ENCODE data around the gene MAPT.

The MAPT gene

DNA sequence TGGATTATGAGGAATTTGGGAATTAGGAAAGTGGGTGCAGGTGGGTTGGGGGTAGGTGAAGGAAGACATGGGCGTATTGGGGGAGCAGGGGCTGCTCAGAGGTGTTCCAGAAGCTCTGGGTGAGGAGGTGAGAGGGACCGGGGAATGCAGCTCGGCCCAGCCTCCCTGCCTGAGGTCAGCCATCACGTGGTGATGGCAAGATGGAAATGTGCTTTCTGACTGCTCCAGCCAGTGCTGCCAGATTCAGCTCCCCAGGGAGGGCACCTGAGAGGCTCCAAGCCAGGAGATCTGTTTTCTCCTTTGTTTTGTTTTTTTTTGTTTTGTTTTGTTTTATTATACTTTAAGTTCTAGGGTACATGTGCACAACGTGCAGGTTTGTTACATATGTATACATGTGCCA, 69.5 kb downstream of the MAPT start:
- TF ChIP-seq GLIS3 (CRISPR knock-in tag; IDR thresholded peaks at IDR 0.05) (no peak), CSDC2 (CRISPR knock-in tag; IDR thresholded peaks at IDR 0.05) (no peak)
- ATAC-seq, result no peak

DNA sequence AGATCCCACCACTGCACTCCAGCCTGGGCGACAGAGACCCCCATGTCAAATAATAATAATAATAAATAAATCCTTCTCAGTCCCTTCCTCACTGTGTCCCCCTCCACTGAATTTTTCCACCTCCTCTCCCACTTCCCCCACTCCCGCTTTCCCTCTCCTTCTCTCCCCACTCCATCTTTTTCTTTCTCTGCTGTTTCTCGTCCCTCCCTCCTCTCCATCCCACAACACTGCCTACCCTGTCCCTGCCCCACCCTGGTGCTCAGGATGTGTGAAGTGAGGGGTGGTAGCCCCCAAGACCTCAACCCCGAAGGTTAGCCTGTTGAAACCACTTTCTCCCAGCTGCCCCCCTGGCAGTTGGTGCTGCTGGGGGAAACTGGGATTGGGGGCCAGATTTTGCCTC, 70.3 kb downstream of the MAPT start:
- ATAC-seq, result no peak
- TF ChIP-seq ESRRG (CRISPR knock-in tag; IDR thresholded peaks at IDR 0.05), result no peak
- no peak for TF ChIP-seq POU6F1 (CRISPR knock-in tag; IDR thresholded peaks at IDR 0.05; ENCODE audit: borderline replicate concordance, low read depth)
- no peak for TF ChIP-seq GLIS3 (CRISPR knock-in tag; IDR thresholded peaks at IDR 0.05)
- TF ChIP-seq TCF4 (CRISPR knock-in tag; IDR thresholded peaks at IDR 0.05; ENCODE audit: borderline replicate concordance), result no peak
- TF ChIP-seq, protein P1, sequence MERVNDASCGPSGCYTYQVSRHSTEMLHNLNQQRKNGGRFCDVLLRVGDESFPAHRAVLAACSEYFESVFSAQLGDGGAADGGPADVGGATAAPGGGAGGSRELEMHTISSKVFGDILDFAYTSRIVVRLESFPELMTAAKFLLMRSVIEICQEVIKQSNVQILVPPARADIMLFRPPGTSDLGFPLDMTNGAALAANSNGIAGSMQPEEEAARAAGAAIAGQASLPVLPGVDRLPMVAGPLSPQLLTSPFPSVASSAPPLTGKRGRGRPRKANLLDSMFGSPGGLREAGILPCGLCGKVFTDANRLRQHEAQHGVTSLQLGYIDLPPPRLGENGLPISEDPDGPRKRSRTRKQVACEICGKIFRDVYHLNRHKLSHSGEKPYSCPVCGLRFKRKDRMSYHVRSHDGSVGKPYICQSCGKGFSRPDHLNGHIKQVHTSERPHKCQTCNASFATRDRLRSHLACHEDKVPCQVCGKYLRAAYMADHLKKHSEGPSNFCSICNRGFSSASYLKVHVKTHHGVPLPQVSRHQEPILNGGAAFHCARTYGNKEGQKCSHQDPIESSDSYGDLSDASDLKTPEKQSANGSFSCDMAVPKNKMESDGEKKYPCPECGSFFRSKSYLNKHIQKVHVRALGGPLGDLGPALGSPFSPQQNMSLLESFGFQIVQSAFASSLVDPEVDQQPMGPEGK (CRISPR knock-in tag; IDR thresholded peaks at IDR 0.05; ENCODE audit: borderline replicate concordance), result no peak
- no peak for TF ChIP-seq CREB5 (CRISPR knock-in tag; IDR thresholded peaks at IDR 0.05; ENCODE audit: low read depth)
- no peak for TF ChIP-seq ZFP3 (CRISPR knock-in tag; IDR thresholded peaks at IDR 0.05)
- no peak for TF ChIP-seq OSR1 (CRISPR knock-in tag; IDR thresholded peaks at IDR 0.05)
- TF ChIP-seq TOX (CRISPR knock-in tag; IDR thresholded peaks at IDR 0.05; ENCODE audit: borderline replicate concordance), result no peak
- no peak for TF ChIP-seq ZC3H10 (CRISPR knock-in tag; IDR thresholded peaks at IDR 0.05)
- no peak for TF ChIP-seq ZFP30 (CRISPR knock-in tag; IDR thresholded peaks at IDR 0.05)
- no peak for TF ChIP-seq ZNF565 (CRISPR knock-in tag; conservative IDR thresholded peaks at IDR 0.05; ENCODE audit: low read depth)
- no peak for TF ChIP-seq ARNTL (CRISPR knock-in tag; IDR thresholded peaks at IDR 0.05; ENCODE audit: borderline replicate concordance, low read depth)
- TF ChIP-seq CSDC2 (CRISPR knock-in tag; IDR thresholded peaks at IDR 0.05), result no peak
- no peak for TF ChIP-seq SNAI2 (CRISPR knock-in tag; IDR thresholded peaks at IDR 0.05)
- TF ChIP-seq ZNF70 (CRISPR knock-in tag; IDR thresholded peaks at IDR 0.05), result no peak
- TF ChIP-seq, protein P2, sequence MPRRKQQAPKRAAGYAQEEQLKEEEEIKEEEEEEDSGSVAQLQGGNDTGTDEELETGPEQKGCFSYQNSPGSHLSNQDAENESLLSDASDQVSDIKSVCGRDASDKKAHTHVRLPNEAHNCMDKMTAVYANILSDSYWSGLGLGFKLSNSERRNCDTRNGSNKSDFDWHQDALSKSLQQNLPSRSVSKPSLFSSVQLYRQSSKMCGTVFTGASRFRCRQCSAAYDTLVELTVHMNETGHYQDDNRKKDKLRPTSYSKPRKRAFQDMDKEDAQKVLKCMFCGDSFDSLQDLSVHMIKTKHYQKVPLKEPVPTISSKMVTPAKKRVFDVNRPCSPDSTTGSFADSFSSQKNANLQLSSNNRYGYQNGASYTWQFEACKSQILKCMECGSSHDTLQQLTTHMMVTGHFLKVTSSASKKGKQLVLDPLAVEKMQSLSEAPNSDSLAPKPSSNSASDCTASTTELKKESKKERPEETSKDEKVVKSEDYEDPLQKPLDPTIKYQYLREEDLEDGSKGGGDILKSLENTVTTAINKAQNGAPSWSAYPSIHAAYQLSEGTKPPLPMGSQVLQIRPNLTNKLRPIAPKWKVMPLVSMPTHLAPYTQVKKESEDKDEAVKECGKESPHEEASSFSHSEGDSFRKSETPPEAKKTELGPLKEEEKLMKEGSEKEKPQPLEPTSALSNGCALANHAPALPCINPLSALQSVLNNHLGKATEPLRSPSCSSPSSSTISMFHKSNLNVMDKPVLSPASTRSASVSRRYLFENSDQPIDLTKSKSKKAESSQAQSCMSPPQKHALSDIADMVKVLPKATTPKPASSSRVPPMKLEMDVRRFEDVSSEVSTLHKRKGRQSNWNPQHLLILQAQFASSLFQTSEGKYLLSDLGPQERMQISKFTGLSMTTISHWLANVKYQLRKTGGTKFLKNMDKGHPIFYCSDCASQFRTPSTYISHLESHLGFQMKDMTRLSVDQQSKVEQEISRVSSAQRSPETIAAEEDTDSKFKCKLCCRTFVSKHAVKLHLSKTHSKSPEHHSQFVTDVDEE (CRISPR knock-in tag; IDR thresholded peaks at IDR 0.05), result no peak

DNA sequence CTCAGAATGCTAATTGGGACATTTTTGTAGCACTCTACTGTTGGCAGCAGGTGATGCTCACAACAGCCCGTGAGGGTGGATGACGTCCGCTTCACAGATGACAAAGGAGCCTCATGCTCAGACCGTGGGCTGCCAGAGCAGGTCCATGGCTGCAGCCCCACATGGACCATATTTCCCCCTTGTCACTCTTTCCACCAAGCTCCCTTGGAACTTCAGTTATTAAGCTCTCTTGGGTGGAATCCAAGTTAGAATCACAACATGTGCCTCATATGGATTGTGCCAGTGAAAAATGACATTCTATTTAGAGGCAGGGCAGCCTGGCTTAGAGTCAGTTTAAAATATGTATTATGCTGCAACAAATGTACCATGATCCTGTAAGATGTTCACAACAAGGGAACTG, 71.5 kb downstream of the MAPT start:
- no peak for ATAC-seq
- TF ChIP-seq, protein P2 (CRISPR knock-in tag; IDR thresholded peaks at IDR 0.05), result no peak
- TF ChIP-seq POU6F1 (CRISPR knock-in tag; IDR thresholded peaks at IDR 0.05; ENCODE audit: borderline replicate concordance, low read depth) (no peak), ZFP3 (CRISPR knock-in tag; IDR thresholded peaks at IDR 0.05) (no peak), CREB5 (CRISPR knock-in tag; IDR thresholded peaks at IDR 0.05; ENCODE audit: low read depth) (no peak), CSRNP3 (CRISPR knock-in tag; IDR thresholded peaks at IDR 0.05) (no peak), ISL1 (CRISPR knock-in tag; IDR thresholded peaks at IDR 0.05) (no peak), ZFP30 (CRISPR knock-in tag; IDR thresholded peaks at IDR 0.05) (no peak), TOX (CRISPR knock-in tag; IDR thresholded peaks at IDR 0.05; ENCODE audit: borderline replicate concordance) (no peak), SNAI2 (CRISPR knock-in tag; IDR thresholded peaks at IDR 0.05) (no peak), ZNF565 (CRISPR knock-in tag; conservative IDR thresholded peaks at IDR 0.05; ENCODE audit: low read depth) (no peak), RARB (CRISPR knock-in tag; IDR thresholded peaks at IDR 0.05) (no peak), ZNF70 (CRISPR knock-in tag; IDR thresholded peaks at IDR 0.05) (no peak), TCF4 (CRISPR knock-in tag; IDR thresholded peaks at IDR 0.05; ENCODE audit: borderline replicate concordance) (no peak), BACH2 (CRISPR knock-in tag; IDR thresholded peaks at IDR 0.05; ENCODE audit: borderline replicate concordance) (no peak)

Measured in SK-N-SH treated with all-trans-retinoic acid at 6 μM for 48 hours (cell line).